GM23338 (cell line): ENCODE measurements around the gene SV2C. TPM values are rescaled to one million over a fixed set of nuclear protein-coding genes. Genes with fewer than 3 reads are reported as not detected.

Experiments
- ATAC-seq: fragments of 200-7000 bp; cut with Tn5 transposase; 3 replicates; pipeline ENCODE4 v1.9.1; 2020
- DNase-seq: peaks from one replicate; pipeline ENCODE4 v3.0.0-alpha.2; 2015; ENCODE audit warnings: low spot score
- H2AFZ ChIP-seq: fragments of 200-600 bp; sonication (generic); 2 replicates; pipeline ENCODE4 v1.8.0; 2016; ENCODE audit warnings: antibody characterized with exemption, mild to moderate bottlenecking, moderate library complexity
- H3F3A ChIP-seq: fragments of 200-600 bp; sonication (generic); replicated peaks from 2 replicates; pipeline ENCODE4 v1.8.0; 2017; ENCODE audit warnings: antibody characterized with exemption, mixed run types, low read depth
- H3K27ac ChIP-seq: fragments of 200-600 bp; sonication (generic); 2 replicates; pipeline ENCODE4 v1.6.1; 2016; ENCODE audit warnings: low read depth
- H3K27me3 ChIP-seq: fragments of 200-600 bp; sonication (generic); 2 replicates; pipeline ENCODE4 v1.8.0; 2016; ENCODE audit warnings: mild to moderate bottlenecking, mixed run types, moderate library complexity; ENCODE audit not compliant: insufficient read depth
- H3K36me3 ChIP-seq: fragments of 200-600 bp; sonication (generic); 2 replicates; pipeline ENCODE4 v1.8.0; 2016; ENCODE audit warnings: mild to moderate bottlenecking; ENCODE audit not compliant: insufficient read depth
- H3K4me1 ChIP-seq: fragments of 200-600 bp; sonication (generic); 2 replicates; pipeline ENCODE4 v1.8.0; 2016; ENCODE audit warnings: mild to moderate bottlenecking, moderate library complexity; ENCODE audit not compliant: insufficient read depth
- H3K4me2 ChIP-seq: fragments of 200-600 bp; sonication (generic); 2 replicates; pipeline ENCODE4 v1.7.1; 2017; ENCODE audit warnings: mixed run types
- H3K4me3 ChIP-seq: fragments of 200-600 bp; sonication (generic); 2 replicates; pipeline ENCODE4 v1.6.1; 2016; ENCODE audit warnings: mixed run types
- H3K79me2 ChIP-seq: fragments of 200-600 bp; sonication (generic); replicated peaks from 2 replicates; pipeline ENCODE4 v1.8.0; 2017; ENCODE audit warnings: mild to moderate bottlenecking; ENCODE audit not compliant: insufficient read depth
- H3K9me2 ChIP-seq: fragments of 200-600 bp; sonication (generic); 2 replicates; pipeline ENCODE4 v1.8.0; 2017; ENCODE audit not compliant: insufficient read depth
- H4K20me1 ChIP-seq: fragments of 200-600 bp; sonication (generic); replicated peaks from 2 replicates; pipeline ENCODE4 v1.8.0; 2017; ENCODE audit warnings: mild to moderate bottlenecking; ENCODE audit not compliant: insufficient read depth
- H3K27ac Mint-ChIP-seq: 2 replicates; pipeline ENCODE4 v1.8.0; 2020; ENCODE audit warnings: inconsistent platforms, mild to moderate bottlenecking, moderate library complexity, mixed read lengths
- H3K27me3 Mint-ChIP-seq: 3 replicates; pipeline ENCODE4 v1.8.0; 2022; ENCODE audit warnings: low read depth, mild to moderate bottlenecking, moderate library complexity, mixed read lengths, inconsistent platforms; ENCODE audit not compliant: insufficient read depth, poor library complexity
- H3K36me3 Mint-ChIP-seq: 3 replicates; pipeline ENCODE4 v1.8.0; 2021; ENCODE audit warnings: low read depth, mild to moderate bottlenecking, inconsistent platforms, moderate library complexity, mixed read lengths
- H3K4me1 Mint-ChIP-seq: 3 replicates; pipeline ENCODE4 v1.8.0; 2020; ENCODE audit warnings: mild to moderate bottlenecking, inconsistent platforms, mixed read lengths
- H3K4me3 Mint-ChIP-seq: 3 replicates; pipeline ENCODE4 v1.8.0; 2021; ENCODE audit warnings: moderate library complexity, mild to moderate bottlenecking, inconsistent platforms, mixed read lengths
- H3K9me3 Mint-ChIP-seq: 3 replicates; pipeline ENCODE4 v1.8.0; 2020; ENCODE audit warnings: moderate library complexity, mild to moderate bottlenecking, inconsistent platforms, mixed read lengths
- EZH2 ChIP-seq: fragments of 200-600 bp; sonication (generic); IDR thresholded peaks from one replicate; pipeline ENCODE4 v1.8.0; 2017; ENCODE audit warnings: antibody characterized with exemption, mild to moderate bottlenecking, low read depth; ENCODE audit not compliant: unreplicated experiment
- JUNB ChIP-seq: IDR thresholded peaks from one replicate; pipeline ENCODE4 v1.6.1; 2016; ENCODE audit warnings: antibody characterized with exemption; ENCODE audit not compliant: unreplicated experiment
- NANOG ChIP-seq: IDR thresholded peaks from 2 replicates; pipeline ENCODE4 v1.6.1; 2016; ENCODE audit warnings: antibody characterized with exemption, borderline replicate concordance
- STAT1 ChIP-seq: IDR thresholded peaks from one replicate; pipeline ENCODE4 v1.6.1; 2016; ENCODE audit warnings: antibody characterized with exemption; ENCODE audit not compliant: unreplicated experiment
- ZNF114 ChIP-seq: fragments of 250-450 bp; sonication (Bioruptor Pico); IDR thresholded peaks from 2 replicates; pipeline ENCODE4 v1.5.0; 2020; ENCODE audit warnings: mild to moderate bottlenecking, moderate library complexity
- ZNF331 ChIP-seq: fragments of 250-450 bp; sonication (Bioruptor Pico); IDR thresholded peaks from 2 replicates; pipeline ENCODE4 v1.5.0; 2020; ENCODE audit warnings: low read depth, mild to moderate bottlenecking, moderate library complexity
- polyA plus RNA-seq: library from polyadenylated mRNA; unstranded; fragments of >200 nt; fragmentation: Nextera tagmentation; extraction: Ambion mirVana; gene quantifications from 2 replicates; pipeline ENCODE4 v1.2.1, GENCODE V29; 2016
- total RNA-seq: library from RNA; depleted of rRNA; stranded (reverse); fragments of >200 nt; shearing (Covaris generic); gene quantifications from 2 replicates; pipeline ENCODE4 v1.2.3, GENCODE V29; 2014
- TF ChIP-seq, protein P1 (sequence below): IDR thresholded peaks from one replicate; pipeline ENCODE4 v1.6.1; 2018; ENCODE audit warnings: antibody characterized with exemption; ENCODE audit not compliant: unreplicated experiment
- TF ChIP-seq, protein P2 (sequence below), 2 experiments: fragments of 200-600 bp in 1 of 2; sonication (generic) in 1 of 2; conservative IDR thresholded peaks; 2 replicates each; pipeline versions ENCODE4 v1.5.1 to v1.6.1; 2016 to 2017; ENCODE audit warnings: antibody characterized with exemption in 2 of 2, low read depth in 2 of 2, mild to moderate bottlenecking in 2 of 2, moderate library complexity in 1 of 2

The SV2C gene
- total and polyA plus RNA-seq, 2 experiments from 2014 or later, result 0.05 to 0.07 TPM

DNA sequence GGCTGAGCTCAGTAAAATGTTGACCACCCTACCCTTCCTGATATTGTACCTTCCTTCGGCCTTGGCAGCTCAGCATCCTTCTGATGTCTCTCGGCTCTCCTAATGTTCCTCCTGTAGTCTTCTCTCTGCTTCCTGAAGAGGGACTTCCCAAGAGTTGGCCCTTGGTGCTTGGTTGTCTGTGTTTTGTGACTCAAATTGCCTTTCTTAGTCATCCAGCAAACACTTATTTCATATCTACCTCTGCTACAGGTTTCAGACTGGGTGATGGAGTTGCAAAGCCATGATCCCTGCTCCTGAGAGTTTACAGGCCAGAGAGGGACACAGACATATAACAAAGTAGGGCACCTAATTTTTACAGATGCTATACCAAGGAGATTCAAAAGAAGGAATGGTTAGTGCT is 70.1 kb downstream of the SV2C start:
- DNase-seq (no peak), ATAC-seq (no peak)
- Histone ChIP-seq H3F3A (no peaks in the 10 kb centered on the region), H3K79me2 (no peaks in the 10 kb centered on the region), H3K4me3 (no peak overlapping the region), H3K9me2 (no peaks in the 10 kb centered on the region), H2AFZ (no peak overlapping the region), H3K4me2 (no peak overlapping the region), H3K27me3 (no peaks in the 10 kb centered on the region), H3K27ac (no peak overlapping the region), H4K20me1 (no peaks in the 10 kb centered on the region), H3K4me1 (no peaks in the 10 kb centered on the region), H3K36me3 (no peaks in the 10 kb centered on the region)
- Mint-ChIP-seq H3K27me3 (no peaks in the 10 kb centered on the region), H3K4me1 (peaks cover 19% of the 10 kb centered on the region), H3K27ac (no peak overlapping the region), H3K9me3 (no peaks in the 10 kb centered on the region), H3K36me3 (no peaks in the 10 kb centered on the region), H3K4me3 (no peak overlapping the region)
- no peak for TF ChIP-seq STAT1

DNA sequence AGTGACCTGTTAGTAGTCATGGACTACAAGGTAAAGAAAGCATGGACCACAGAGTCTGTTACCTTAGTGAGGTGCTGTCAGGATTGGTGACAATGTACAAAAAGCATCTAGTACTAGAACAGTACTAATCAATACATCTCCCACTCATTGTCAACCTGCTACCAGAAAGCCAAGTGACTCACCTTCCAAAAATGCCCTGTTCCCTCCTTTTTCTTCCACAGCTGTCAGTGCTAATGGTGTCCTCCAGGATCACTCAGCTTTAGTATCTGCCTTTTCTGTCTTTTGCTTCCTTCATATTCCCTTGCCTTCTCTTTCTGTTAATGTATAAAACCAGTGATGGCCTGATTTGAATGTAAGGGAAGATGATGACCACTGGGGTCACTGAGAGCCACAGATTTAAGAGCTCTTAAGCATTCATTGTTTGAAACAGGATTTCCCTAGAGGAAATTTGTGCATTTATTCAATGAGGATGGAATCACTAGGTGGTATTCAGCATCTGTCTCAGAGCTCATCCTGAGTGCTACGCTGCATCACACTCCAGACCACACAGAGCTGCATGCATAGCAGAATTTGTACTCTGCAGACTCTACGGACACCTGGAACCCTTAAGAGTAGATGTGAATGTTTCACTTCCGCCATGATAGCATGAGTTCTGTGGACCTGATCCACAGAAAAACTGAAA is 71.0 kb downstream of the SV2C start:
- H3K9me2 ChIP-seq, result no peaks in the 10 kb centered on the region
- H2AFZ ChIP-seq, result no peak overlapping the region
- H3F3A ChIP-seq, result no peaks in the 10 kb centered on the region
- no peak overlapping the region for H3K27ac Mint-ChIP-seq
- no peaks in the 10 kb centered on the region for H4K20me1 ChIP-seq
- H3K36me3 Mint-ChIP-seq, result no peaks in the 10 kb centered on the region
- no peak overlapping the region for H3K27ac ChIP-seq
- no peaks in the 10 kb centered on the region for H3K27me3 ChIP-seq
- no peak overlapping the region for H3K4me2 ChIP-seq
- no peak overlapping the region for H3K4me3 Mint-ChIP-seq
- no peak for TF ChIP-seq NANOG
- TF ChIP-seq, protein P1, sequence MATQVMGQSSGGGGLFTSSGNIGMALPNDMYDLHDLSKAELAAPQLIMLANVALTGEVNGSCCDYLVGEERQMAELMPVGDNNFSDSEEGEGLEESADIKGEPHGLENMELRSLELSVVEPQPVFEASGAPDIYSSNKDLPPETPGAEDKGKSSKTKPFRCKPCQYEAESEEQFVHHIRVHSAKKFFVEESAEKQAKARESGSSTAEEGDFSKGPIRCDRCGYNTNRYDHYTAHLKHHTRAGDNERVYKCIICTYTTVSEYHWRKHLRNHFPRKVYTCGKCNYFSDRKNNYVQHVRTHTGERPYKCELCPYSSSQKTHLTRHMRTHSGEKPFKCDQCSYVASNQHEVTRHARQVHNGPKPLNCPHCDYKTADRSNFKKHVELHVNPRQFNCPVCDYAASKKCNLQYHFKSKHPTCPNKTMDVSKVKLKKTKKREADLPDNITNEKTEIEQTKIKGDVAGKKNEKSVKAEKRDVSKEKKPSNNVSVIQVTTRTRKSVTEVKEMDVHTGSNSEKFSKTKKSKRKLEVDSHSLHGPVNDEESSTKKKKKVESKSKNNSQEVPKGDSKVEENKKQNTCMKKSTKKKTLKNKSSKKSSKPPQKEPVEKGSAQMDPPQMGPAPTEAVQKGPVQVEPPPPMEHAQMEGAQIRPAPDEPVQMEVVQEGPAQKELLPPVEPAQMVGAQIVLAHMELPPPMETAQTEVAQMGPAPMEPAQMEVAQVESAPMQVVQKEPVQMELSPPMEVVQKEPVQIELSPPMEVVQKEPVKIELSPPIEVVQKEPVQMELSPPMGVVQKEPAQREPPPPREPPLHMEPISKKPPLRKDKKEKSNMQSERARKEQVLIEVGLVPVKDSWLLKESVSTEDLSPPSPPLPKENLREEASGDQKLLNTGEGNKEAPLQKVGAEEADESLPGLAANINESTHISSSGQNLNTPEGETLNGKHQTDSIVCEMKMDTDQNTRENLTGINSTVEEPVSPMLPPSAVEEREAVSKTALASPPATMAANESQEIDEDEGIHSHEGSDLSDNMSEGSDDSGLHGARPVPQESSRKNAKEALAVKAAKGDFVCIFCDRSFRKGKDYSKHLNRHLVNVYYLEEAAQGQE, result no peak
- TF ChIP-seq JUNB, result no peak
- no peaks in the 10 kb centered on the region for H3K4me1 ChIP-seq
- no peaks in the 10 kb centered on the region for H3K27me3 Mint-ChIP-seq
- H3K79me2 ChIP-seq, result no peaks in the 10 kb centered on the region
- no peaks in the 10 kb centered on the region for H3K36me3 ChIP-seq
- H3K4me1 Mint-ChIP-seq, result peaks cover 19% of the 10 kb centered on the region
- H3K9me3 Mint-ChIP-seq, result no peaks in the 10 kb centered on the region
- ATAC-seq, result no peak
- no peak overlapping the region for H3K4me3 ChIP-seq
- peak; percentile 5 for DNase-seq

DNA sequence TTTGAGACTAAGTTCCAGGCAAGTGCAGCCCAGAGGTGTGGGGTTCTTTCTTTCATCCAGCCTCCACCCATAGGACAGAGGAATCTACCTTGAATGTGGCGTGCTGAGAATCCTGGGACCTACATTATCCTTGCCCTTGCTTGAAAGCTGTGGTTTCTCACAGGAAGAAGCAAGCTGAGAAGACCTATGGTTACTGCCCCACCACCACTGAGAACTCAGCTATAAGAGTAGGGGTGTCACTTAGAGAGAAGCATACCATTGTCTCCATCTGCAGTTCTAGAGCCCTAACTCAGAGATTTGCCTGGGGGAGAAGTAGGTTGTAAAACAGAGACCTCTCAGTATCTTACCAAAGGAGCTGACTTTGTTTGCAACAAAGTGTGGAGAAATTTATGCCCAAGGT is 72.4 kb downstream of the SV2C start:
- no peaks in the 10 kb centered on the region for H3K27me3 ChIP-seq
- H3K9me3 Mint-ChIP-seq, result no peaks in the 10 kb centered on the region
- no peak for ATAC-seq
- TF ChIP-seq ZNF114 (CRISPR knock-in tag) (no peak), ZNF331 (CRISPR knock-in tag) (no peak), NANOG (no peak), JUNB (no peak), EZH2 (no peak)
- TF ChIP-seq, protein P2, sequence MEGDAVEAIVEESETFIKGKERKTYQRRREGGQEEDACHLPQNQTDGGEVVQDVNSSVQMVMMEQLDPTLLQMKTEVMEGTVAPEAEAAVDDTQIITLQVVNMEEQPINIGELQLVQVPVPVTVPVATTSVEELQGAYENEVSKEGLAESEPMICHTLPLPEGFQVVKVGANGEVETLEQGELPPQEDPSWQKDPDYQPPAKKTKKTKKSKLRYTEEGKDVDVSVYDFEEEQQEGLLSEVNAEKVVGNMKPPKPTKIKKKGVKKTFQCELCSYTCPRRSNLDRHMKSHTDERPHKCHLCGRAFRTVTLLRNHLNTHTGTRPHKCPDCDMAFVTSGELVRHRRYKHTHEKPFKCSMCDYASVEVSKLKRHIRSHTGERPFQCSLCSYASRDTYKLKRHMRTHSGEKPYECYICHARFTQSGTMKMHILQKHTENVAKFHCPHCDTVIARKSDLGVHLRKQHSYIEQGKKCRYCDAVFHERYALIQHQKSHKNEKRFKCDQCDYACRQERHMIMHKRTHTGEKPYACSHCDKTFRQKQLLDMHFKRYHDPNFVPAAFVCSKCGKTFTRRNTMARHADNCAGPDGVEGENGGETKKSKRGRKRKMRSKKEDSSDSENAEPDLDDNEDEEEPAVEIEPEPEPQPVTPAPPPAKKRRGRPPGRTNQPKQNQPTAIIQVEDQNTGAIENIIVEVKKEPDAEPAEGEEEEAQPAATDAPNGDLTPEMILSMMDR (conservative IDR thresholded peaks at IDR 0.05; ENCODE audit: low read depth in 2 of 2), result no peak

More for the DNA sequence above, 72.4 kb downstream of the SV2C start:
- Histone ChIP-seq H3F3A (no peaks in the 10 kb centered on the region), H3K4me2 (no peak overlapping the region), H3K4me1 (no peaks in the 10 kb centered on the region), H4K20me1 (no peaks in the 10 kb centered on the region), H3K79me2 (no peaks in the 10 kb centered on the region), H3K27ac (no peak overlapping the region), H2AFZ (no peak overlapping the region), H3K9me2 (no peaks in the 10 kb centered on the region), H3K4me3 (no peak overlapping the region), H3K36me3 (no peaks in the 10 kb centered on the region)
- Mint-ChIP-seq H3K4me1 (peaks cover 19% of the 10 kb centered on the region), H3K27me3 (no peaks in the 10 kb centered on the region), H3K36me3 (no peaks in the 10 kb centered on the region), H3K27ac (no peak overlapping the region), H3K4me3 (no peak overlapping the region)
- DNase-seq, result no peak
